ENCODE data around the gene CCDC201. TPM values are rescaled to one million over a fixed set of nuclear protein-coding genes. Genes with fewer than 3 reads are reported as not detected.

Gene CCDC201
- total RNA-seq, 2 donors from 2014 or later: not detected

GRCh38 chr7:45890125-45890901 lies 17.4 kb upstream of the CCDC201 start:
- Mint-ChIP-seq H3K4me1 (peaks cover 13% of the 10 kb centered on the region), H3K27ac (no peak overlapping the region), H3K27me3 (peaks cover 89% of the 10 kb centered on the region), H3K4me3 (no peak overlapping the region), H3K36me3 (ENCODE audit: low read depth) (peaks cover 6% of the 10 kb centered on the region)
- no peaks in the 10 kb centered on the region for H3K9me3 ChIP-seq (ENCODE audit: control insufficient read depth, low read length, poor library complexity, severe bottlenecking)
- DNase-seq: no peak
- ATAC-seq: no peak

GRCh38 chr7:45889367-45890067 lies 16.6 kb upstream of the CCDC201 start:
- DNase-seq (no peak), ATAC-seq (no peak)
- Mint-ChIP-seq H3K4me1 (peaks cover 15% of the 10 kb centered on the region), H3K27ac (no peak overlapping the region), H3K27me3 (peaks cover 89% of the 10 kb centered on the region), H3K36me3 (ENCODE audit: low read depth) (peaks cover 9% of the 10 kb centered on the region), H3K4me3 (no peak overlapping the region)
- no peaks in the 10 kb centered on the region for H3K9me3 ChIP-seq (ENCODE audit: control insufficient read depth, low read length, poor library complexity, severe bottlenecking)

GRCh38 chr7:45888993-45889366 lies 16.1 kb upstream of the CCDC201 start:
- H3K27ac Mint-ChIP-seq: no peak overlapping the region
- no peaks in the 10 kb centered on the region for H3K9me3 ChIP-seq (ENCODE audit: control insufficient read depth, low read length, poor library complexity, severe bottlenecking)
- DNase-seq (no peak), ATAC-seq (no peak)
- peaks cover 89% of the 10 kb centered on the region for H3K27me3 Mint-ChIP-seq
- peaks cover 8% of the 10 kb centered on the region for H3K36me3 Mint-ChIP-seq (ENCODE audit: low read depth)
- no peak overlapping the region for H3K4me3 Mint-ChIP-seq
- H3K4me1 Mint-ChIP-seq: peaks cover 10% of the 10 kb centered on the region

- ATAC-seq: no peak
- Mint-ChIP-seq H3K36me3 (ENCODE audit: low read depth) (peaks cover 4% of the 10 kb centered on the region), H3K4me3 (peak within 1 kb of the TSS; percentile 57), H3K27ac (no peak within 1 kb of the TSS), H3K4me1 (peaks cover 7% of the 10 kb centered on the region), H3K27me3 (peaks cover 89% of the 10 kb centered on the region)
- DNase-seq: no peak
- H3K9me3 ChIP-seq (ENCODE audit: control insufficient read depth, low read length, poor library complexity, severe bottlenecking): no peaks in the 10 kb centered on the region
Measured at GRCh38 chr7:45888185-45888992, 15.5 kb upstream of the CCDC201 start, which contains the start of gene IGFBP1. IGFBP1 (plus strand) TSS chr7:45888488; CDS start chr7:45888653, 165 bp downstream.

GRCh38 chr7:45886931-45887667 lies 14.2 kb upstream of the CCDC201 start:
- H3K36me3 Mint-ChIP-seq (ENCODE audit: low read depth): peaks cover 4% of the 10 kb centered on the region
- ATAC-seq: no peak
- peaks cover 7% of the 10 kb centered on the region for H3K4me1 Mint-ChIP-seq
- H3K9me3 ChIP-seq (ENCODE audit: control insufficient read depth, low read length, poor library complexity, severe bottlenecking): no peaks in the 10 kb centered on the region
- DNase-seq: no peak
- no peak overlapping the region for H3K27ac Mint-ChIP-seq
- peaks cover 88% of the 10 kb centered on the region for H3K27me3 Mint-ChIP-seq
- H3K4me3 Mint-ChIP-seq: no peak overlapping the region

- H3K4me3 Mint-ChIP-seq: no peak overlapping the region
- no peak overlapping the region for H3K27ac Mint-ChIP-seq
- peaks cover 4% of the 10 kb centered on the region for H3K36me3 Mint-ChIP-seq (ENCODE audit: low read depth)
- H3K27me3 Mint-ChIP-seq: peaks cover 72% of the 10 kb centered on the region
- H3K4me1 Mint-ChIP-seq: peaks cover 4% of the 10 kb centered on the region
- DNase-seq (no peak), ATAC-seq (no peak)
- H3K9me3 ChIP-seq (ENCODE audit: control insufficient read depth, low read length, poor library complexity, severe bottlenecking): no peaks in the 10 kb centered on the region
Measured at GRCh38 chr7:45885264-45885882, 12.5 kb upstream of the CCDC201 start.

- peaks cover 60% of the 10 kb centered on the region for H3K27me3 Mint-ChIP-seq
- H3K36me3 Mint-ChIP-seq (ENCODE audit: low read depth): peaks cover 4% of the 10 kb centered on the region
- DNase-seq (no peak), ATAC-seq (no peak)
- no peaks in the 10 kb centered on the region for H3K9me3 ChIP-seq (ENCODE audit: control insufficient read depth, low read length, poor library complexity, severe bottlenecking)
- H3K27ac Mint-ChIP-seq: no peak overlapping the region
- H3K4me3 Mint-ChIP-seq: no peak overlapping the region
- peaks cover 4% of the 10 kb centered on the region for H3K4me1 Mint-ChIP-seq
Measured at GRCh38 chr7:45884136-45884535, 11.3 kb upstream of the CCDC201 start.

GRCh38 chr7:45882465-45882810 lies 9.6 kb upstream of the CCDC201 start:
- Mint-ChIP-seq H3K27me3 (peaks cover 48% of the 10 kb centered on the region), H3K4me3 (no peak overlapping the region), H3K36me3 (ENCODE audit: low read depth) (peaks cover 4% of the 10 kb centered on the region), H3K27ac (no peak overlapping the region), H3K4me1 (peaks cover 2% of the 10 kb centered on the region)
- no peak for DNase-seq
- no peak for ATAC-seq
- H3K9me3 ChIP-seq (ENCODE audit: control insufficient read depth, low read length, poor library complexity, severe bottlenecking): no peaks in the 10 kb centered on the region

- peaks cover 4% of the 10 kb centered on the region for H3K36me3 Mint-ChIP-seq (ENCODE audit: low read depth)
- no peak overlapping the region for H3K4me3 Mint-ChIP-seq
- peaks cover 43% of the 10 kb centered on the region for H3K27me3 Mint-ChIP-seq
- H3K27ac Mint-ChIP-seq: no peak overlapping the region
- DNase-seq (no peak), ATAC-seq (no peak)
- peaks cover 2% of the 10 kb centered on the region for H3K4me1 Mint-ChIP-seq
- no peaks in the 10 kb centered on the region for H3K9me3 ChIP-seq (ENCODE audit: control insufficient read depth, low read length, poor library complexity, severe bottlenecking)
Measured at GRCh38 chr7:45881759-45882464, 9.0 kb upstream of the CCDC201 start.

- Mint-ChIP-seq H3K27me3 (peaks cover 37% of the 10 kb centered on the region), H3K36me3 (ENCODE audit: low read depth) (peaks cover 4% of the 10 kb centered on the region), H3K4me3 (no peak overlapping the region), H3K27ac (no peak overlapping the region), H3K4me1 (peaks cover 2% of the 10 kb centered on the region)
- no peak for ATAC-seq
- no peaks in the 10 kb centered on the region for H3K9me3 ChIP-seq (ENCODE audit: control insufficient read depth, low read length, poor library complexity, severe bottlenecking)
- DNase-seq: no peak
Measured at GRCh38 chr7:45881280-45881758, 8.4 kb upstream of the CCDC201 start.

GRCh38 chr7:45880433-45880860 lies 7.6 kb upstream of the CCDC201 start:
- Mint-ChIP-seq H3K27me3 (peaks cover 28% of the 10 kb centered on the region), H3K4me3 (no peak overlapping the region), H3K4me1 (peaks cover 2% of the 10 kb centered on the region), H3K27ac (no peak overlapping the region), H3K36me3 (ENCODE audit: low read depth) (peaks cover 4% of the 10 kb centered on the region)
- no peak for DNase-seq
- ATAC-seq: no peak
- no peaks in the 10 kb centered on the region for H3K9me3 ChIP-seq (ENCODE audit: control insufficient read depth, low read length, poor library complexity, severe bottlenecking)
